GM12873 (cell line): ENCODE results near the gene NLRP13.

Experiments used
- TF ChIP-seq, protein P1 (sequence below): IDR thresholded peaks from 2 replicates; pipeline ENCODE4 v1.5.1; 2012; ENCODE audit warnings: low read depth, mild to moderate bottlenecking, moderate library complexity, low read length, control low read depth; ENCODE audit not compliant: insufficient read depth; ENCODE audit errors: missing control alignments

The NLRP13 gene

DNA sequence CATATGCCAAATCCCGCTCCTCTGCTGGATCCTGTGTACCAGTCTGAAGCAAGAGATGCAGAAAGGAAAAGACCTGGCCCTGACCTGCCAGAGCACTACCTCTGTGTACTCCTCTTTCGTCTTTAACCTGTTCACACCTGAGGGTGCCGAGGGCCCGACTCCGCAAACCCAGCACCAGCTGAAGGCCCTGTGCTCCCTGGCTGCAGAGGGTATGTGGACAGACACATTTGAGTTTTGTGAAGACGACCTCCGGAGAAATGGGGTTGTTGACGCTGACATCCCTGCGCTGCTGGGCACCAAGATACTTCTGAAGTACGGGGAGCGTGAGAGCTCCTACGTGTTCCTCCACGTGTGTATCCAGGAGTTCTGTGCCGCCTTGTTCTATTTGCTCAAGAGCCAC lies 73.7 kb downstream of the NLRP13 start:
- TF ChIP-seq, protein P1, sequence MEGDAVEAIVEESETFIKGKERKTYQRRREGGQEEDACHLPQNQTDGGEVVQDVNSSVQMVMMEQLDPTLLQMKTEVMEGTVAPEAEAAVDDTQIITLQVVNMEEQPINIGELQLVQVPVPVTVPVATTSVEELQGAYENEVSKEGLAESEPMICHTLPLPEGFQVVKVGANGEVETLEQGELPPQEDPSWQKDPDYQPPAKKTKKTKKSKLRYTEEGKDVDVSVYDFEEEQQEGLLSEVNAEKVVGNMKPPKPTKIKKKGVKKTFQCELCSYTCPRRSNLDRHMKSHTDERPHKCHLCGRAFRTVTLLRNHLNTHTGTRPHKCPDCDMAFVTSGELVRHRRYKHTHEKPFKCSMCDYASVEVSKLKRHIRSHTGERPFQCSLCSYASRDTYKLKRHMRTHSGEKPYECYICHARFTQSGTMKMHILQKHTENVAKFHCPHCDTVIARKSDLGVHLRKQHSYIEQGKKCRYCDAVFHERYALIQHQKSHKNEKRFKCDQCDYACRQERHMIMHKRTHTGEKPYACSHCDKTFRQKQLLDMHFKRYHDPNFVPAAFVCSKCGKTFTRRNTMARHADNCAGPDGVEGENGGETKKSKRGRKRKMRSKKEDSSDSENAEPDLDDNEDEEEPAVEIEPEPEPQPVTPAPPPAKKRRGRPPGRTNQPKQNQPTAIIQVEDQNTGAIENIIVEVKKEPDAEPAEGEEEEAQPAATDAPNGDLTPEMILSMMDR: no peak

DNA sequence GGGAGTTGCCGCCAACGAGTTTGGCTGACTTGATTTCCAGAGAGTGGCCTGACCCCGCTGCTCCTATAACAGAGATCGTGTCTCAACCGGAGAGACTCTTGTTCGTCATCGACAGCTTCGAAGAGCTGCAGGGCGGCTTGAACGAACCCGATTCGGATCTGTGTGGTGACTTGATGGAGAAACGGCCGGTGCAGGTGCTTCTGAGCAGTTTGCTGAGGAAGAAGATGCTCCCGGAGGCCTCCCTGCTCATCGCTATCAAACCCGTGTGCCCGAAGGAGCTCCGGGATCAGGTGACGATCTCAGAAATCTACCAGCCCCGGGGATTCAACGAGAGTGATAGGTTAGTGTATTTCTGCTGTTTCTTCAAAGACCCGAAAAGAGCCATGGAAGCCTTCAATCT lies 74.2 kb downstream of the NLRP13 start:
- TF ChIP-seq, protein P1: no peak

DNA sequence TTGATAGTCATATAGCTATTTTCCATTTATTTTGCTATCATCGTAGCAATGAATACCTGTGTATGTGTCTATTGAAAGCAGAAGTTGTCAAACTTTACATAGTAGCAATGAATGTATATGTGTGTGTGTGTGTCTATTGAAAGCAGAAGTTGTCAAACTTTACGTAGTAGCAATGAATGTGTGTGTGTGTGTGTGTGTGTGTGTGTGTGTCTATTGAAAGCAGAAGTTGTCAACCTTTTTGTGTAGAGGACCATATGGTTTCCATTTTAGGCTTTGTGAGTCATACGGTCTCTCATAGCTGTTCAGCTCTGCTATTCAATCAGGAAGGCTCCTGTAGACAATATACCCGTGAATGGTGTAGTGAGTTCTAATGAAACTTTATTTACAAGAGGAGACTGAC lies 75.0 kb downstream of the NLRP13 start:
- TF ChIP-seq, protein P1: no peak

DNA sequence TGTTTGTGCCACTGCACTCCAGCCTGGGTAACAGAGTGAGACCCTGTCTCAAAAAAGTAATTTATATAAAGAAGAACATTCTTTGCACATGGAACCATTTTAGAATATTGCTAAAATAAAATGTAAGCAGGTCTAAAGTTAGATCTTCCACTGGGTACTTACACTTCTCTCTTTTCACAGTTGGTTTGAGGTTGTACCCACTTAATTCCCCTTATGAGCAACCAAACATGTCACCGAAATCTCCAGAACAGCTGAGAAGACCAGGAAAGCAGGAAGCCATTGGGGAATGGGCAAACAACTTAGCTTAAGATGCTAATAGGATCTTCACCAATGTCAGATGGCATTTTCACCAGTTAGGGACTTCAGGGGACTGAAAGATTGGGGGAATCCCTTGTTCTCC lies 77.0 kb downstream of the NLRP13 start:
- TF ChIP-seq, protein P1: no peak
